H9 (cell line): ENCODE results near the gene FAM180B. TPM values are rescaled to one million over a fixed set of nuclear protein-coding genes. Genes with fewer than 3 reads are reported as not detected.

Source experiments
- DNase-seq: peaks from one replicate; pipeline ENCODE4 v3.0.0-alpha.2; 2017
- H2AFZ ChIP-seq: one replicate; pipeline ENCODE4 v1.6.1; 2013; ENCODE audit warnings: mild to moderate bottlenecking, low read length, control low read depth, moderate library complexity
- H2AK5ac ChIP-seq: 2 replicates; pipeline ENCODE4 v1.6.1; 2013; ENCODE audit warnings: low read length, control low read depth, mixed read lengths; ENCODE audit not compliant: insufficient read length
- H2BK120ac ChIP-seq: one replicate; pipeline ENCODE4 v1.6.1; 2013; ENCODE audit warnings: low read depth, mild to moderate bottlenecking, low read length, control low read depth, inconsistent platforms; ENCODE audit not compliant: poor library complexity, severe bottlenecking
- H2BK12ac ChIP-seq: 2 replicates; pipeline ENCODE4 v1.6.1; 2013; ENCODE audit warnings: low read length, control low read depth, mixed read lengths, low read depth; ENCODE audit not compliant: insufficient read length
- H2BK15ac ChIP-seq: 2 replicates; pipeline ENCODE4 v1.6.1; 2013; ENCODE audit warnings: low read depth, low read length, control low read depth
- H2BK20ac ChIP-seq: one replicate; pipeline ENCODE4 v1.6.1; 2013; ENCODE audit warnings: low read depth, mild to moderate bottlenecking, low read length, control low read depth, inconsistent platforms; ENCODE audit not compliant: poor library complexity, severe bottlenecking
- H2BK5ac ChIP-seq: 2 replicates; pipeline ENCODE4 v1.6.1; 2013; ENCODE audit warnings: low read length, control low read depth, mixed read lengths; ENCODE audit not compliant: insufficient read length
- H3K14ac ChIP-seq: 2 replicates; pipeline ENCODE4 v1.6.1; 2013; ENCODE audit warnings: low read length, control low read depth; ENCODE audit not compliant: insufficient read depth
- H3K18ac ChIP-seq: 2 replicates; pipeline ENCODE4 v1.6.1; 2013; ENCODE audit warnings: low read depth, mild to moderate bottlenecking, mixed read lengths, low read length, control low read depth; ENCODE audit not compliant: insufficient read length
- H3K23ac ChIP-seq: 2 replicates; pipeline ENCODE4 v1.6.1; 2013; ENCODE audit warnings: low read length, control low read depth, mixed read lengths, low read depth; ENCODE audit not compliant: insufficient read length
- H3K23me2 ChIP-seq: 2 replicates; pipeline ENCODE4 v1.6.1; 2013; ENCODE audit warnings: low read depth, mild to moderate bottlenecking, mixed read lengths, low read length, control low read depth; ENCODE audit not compliant: insufficient read length, poor library complexity, severe bottlenecking
- H3K27ac ChIP-seq: 2 replicates; pipeline ENCODE4 v1.5.1; 2013; ENCODE audit warnings: low read length, control low read depth, mixed read lengths, low read depth; ENCODE audit not compliant: insufficient read length
- H3K27me3 ChIP-seq: 2 replicates; pipeline ENCODE4 v1.6.1; 2013; ENCODE audit warnings: low read length, control low read depth, inconsistent platforms; ENCODE audit not compliant: insufficient read depth
- H3K4ac ChIP-seq: 2 replicates; pipeline ENCODE4 v1.6.1; 2013; ENCODE audit warnings: low read depth, mild to moderate bottlenecking, control low read depth, inconsistent platforms, low read length, moderate library complexity
- H3K4me1 ChIP-seq: 2 replicates; pipeline ENCODE4 v1.6.1; 2013; ENCODE audit warnings: low read length, control low read depth, inconsistent platforms; ENCODE audit not compliant: insufficient read depth
- H3K4me2 ChIP-seq: 2 replicates; pipeline ENCODE4 v1.6.1; 2013; ENCODE audit warnings: low read length, control low read depth, mixed read lengths; ENCODE audit not compliant: insufficient read length, insufficient read depth
- H3K56ac ChIP-seq: 2 replicates; pipeline ENCODE4 v1.6.1; 2013; ENCODE audit warnings: low read depth, mild to moderate bottlenecking, mixed read lengths, low read length, control low read depth; ENCODE audit not compliant: insufficient read length
- H3K79me1 ChIP-seq: 2 replicates; pipeline ENCODE4 v1.6.1; 2013; ENCODE audit warnings: low read depth, mild to moderate bottlenecking, moderate library complexity, low read length, control low read depth, inconsistent platforms; ENCODE audit not compliant: insufficient read depth, poor library complexity, severe bottlenecking
- H3K79me2 ChIP-seq: 2 replicates; pipeline ENCODE4 v1.6.1; 2013; ENCODE audit warnings: low read length, control low read depth, inconsistent platforms; ENCODE audit not compliant: insufficient read depth
- H3K9ac ChIP-seq: 2 replicates; pipeline ENCODE4 v1.6.1; 2013; ENCODE audit warnings: low read length, control low read depth, mixed read lengths; ENCODE audit not compliant: insufficient read length; ENCODE audit errors: extremely low read depth
- H3K9me3 ChIP-seq: one replicate; pipeline ENCODE4 v1.6.1; 2013; ENCODE audit warnings: low read depth, low read length, inconsistent platforms; ENCODE audit not compliant: control insufficient read depth
- H3T11ph ChIP-seq: one replicate; pipeline ENCODE4 v1.6.1; 2013; ENCODE audit warnings: mild to moderate bottlenecking, low read length, control low read depth, inconsistent platforms
- H4K20me1 ChIP-seq: one replicate; pipeline ENCODE4 v1.6.1; 2013; ENCODE audit not compliant: control insufficient read depth, insufficient read length, insufficient read depth
- H4K5ac ChIP-seq: 2 replicates; pipeline ENCODE4 v1.6.1; 2013; ENCODE audit warnings: low read depth, mild to moderate bottlenecking, mixed read lengths, low read length, control low read depth; ENCODE audit not compliant: insufficient read length
- H4K8ac ChIP-seq: replicated peaks from 2 replicates; pipeline ENCODE4 v1.6.1; 2013; ENCODE audit warnings: low read length, control low read depth, mixed read lengths, low read depth; ENCODE audit not compliant: insufficient read length
- H4K91ac ChIP-seq: 2 replicates; pipeline ENCODE4 v1.6.1; 2013; ENCODE audit warnings: low read depth, mild to moderate bottlenecking, moderate library complexity, mixed read lengths, low read length, control low read depth; ENCODE audit not compliant: insufficient read length
- H3K27ac Mint-ChIP-seq, 3 experiments: 2 replicates in 2 of 3; 3 replicates in 1 of 3; pipeline ENCODE4 v1.8.0; 2020 to 2021; ENCODE audit warnings: mixed read lengths in 3 of 3, mild to moderate bottlenecking in 1 of 3, moderate library complexity in 1 of 3
- H3K27me3 Mint-ChIP-seq: 2 replicates; pipeline ENCODE4 v1.8.0; 2021; ENCODE audit warnings: low read depth, mild to moderate bottlenecking, moderate library complexity, mixed read lengths
- H3K36me3 Mint-ChIP-seq, 3 experiments: 2 replicates in 2 of 3; 3 replicates in 1 of 3; pipeline ENCODE4 v1.8.0; 2020 to 2021; ENCODE audit warnings: low read depth in 3 of 3, mixed read lengths in 3 of 3; ENCODE audit not compliant: insufficient read depth in 1 of 3
- H3K4me1 Mint-ChIP-seq, 2 experiments: 2 replicates each; pipeline ENCODE4 v1.8.0; 2020; ENCODE audit warnings: mixed read lengths in 2 of 2
- H3K4me3 Mint-ChIP-seq, 2 experiments: 2 replicates in 1 of 2; 3 replicates in 1 of 2; pipeline ENCODE4 v1.8.0; 2020 to 2021; ENCODE audit warnings: mild to moderate bottlenecking in 2 of 2, mixed read lengths in 2 of 2, moderate library complexity in 1 of 2
- H3K9me3 Mint-ChIP-seq, 2 experiments: 2 replicates in 1 of 2; 3 replicates in 1 of 2; pipeline ENCODE4 v1.8.0; 2020; ENCODE audit warnings: mild to moderate bottlenecking in 2 of 2, mixed read lengths in 2 of 2, moderate library complexity in 1 of 2
- CTCF ChIP-seq: fragments of 200-600 bp; sonication (generic); conservative IDR thresholded peaks from 3 replicates; pipeline ENCODE4 v1.8.0; 2021; ENCODE audit warnings: antibody characterized with exemption, mild to moderate bottlenecking
- WGBS: extraction: QIAGEN DNeasy Blood & Tissue Kit; methylation state at CpG from one replicate; pipeline ENCODE4 v1.1.7; 2013; ENCODE audit warnings: missing lambda C conversion rate, low lambda C conversion rate, mixed read lengths; ENCODE audit not compliant: insufficient read length; ENCODE audit errors: extremely low coverage; 5-methylcytosine and 5-hydroxymethylcytosine counted together
- total RNA-seq: library from RNA; stranded (reverse); gene quantifications from 2 replicates; pipeline ENCODE4 v1.2.1, GENCODE V29; 2021

FAM180B gene
- total RNA-seq, 1 experiment from 2014 or later: 0.37 TPM

- Histone ChIP-seq H4K20me1 (no peaks in the 10 kb centered on the region), H2AK5ac (no peak overlapping the region), H3K4ac (no peak overlapping the region), H2AFZ (no peak overlapping the region), H3K23me2 (no peaks in the 10 kb centered on the region), H2BK15ac (no peak overlapping the region), H3K79me1 (no peaks in the 10 kb centered on the region), H3K56ac (no peak overlapping the region), H3K4me1 (no peaks in the 10 kb centered on the region), H2BK120ac (no peak overlapping the region), H3K27me3 (no peaks in the 10 kb centered on the region), H4K91ac (no peak overlapping the region), H3K79me2 (no peaks in the 10 kb centered on the region), H2BK20ac (no peak overlapping the region), H3T11ph (no peak overlapping the region), H2BK5ac (no peak overlapping the region), H3K4me2 (no peak overlapping the region), H3K23ac (no peak overlapping the region), H3K27ac (no peak overlapping the region), H3K14ac (no peak overlapping the region), H3K18ac (no peak overlapping the region), H4K5ac (no peak overlapping the region), H3K9me3 (no peaks in the 10 kb centered on the region), H2BK12ac (no peak overlapping the region), H4K8ac (no peak overlapping the region), H3K9ac (no peak overlapping the region)
- H3K27ac Mint-ChIP-seq: no peak overlapping the region
- no peak overlapping the region for H3K4me3 Mint-ChIP-seq
- DNase-seq: no peak
- TF ChIP-seq CTCF: no peak
- no CpG with 5 or more reads among the region's 4 CpGs for WGBS
- H3K9me3 Mint-ChIP-seq: no peaks in the 10 kb centered on the region
- peaks cover 12 to 13% of the 10 kb centered on the region in 2 experiments for H3K4me1 Mint-ChIP-seq
- no peaks in the 10 kb centered on the region for H3K27me3 Mint-ChIP-seq
- H3K36me3 Mint-ChIP-seq: peaks cover 0 to 3% (median 0%) of the 10 kb centered on the region in 3 experiments; a peak in 2 of 7 replicates
Measured at GRCh38 chr11:47603295-47603694, 16.8 kb downstream of the FAM180B start.
